ENCODE measurements around the gene REXO4. TPM values are rescaled to one million over a fixed set of nuclear protein-coding genes. Genes with fewer than 3 reads are reported as not detected.

Gene REXO4
- polyA plus RNA-seq, 1 donor from 2014 or later: 31.6 TPM

DNA sequence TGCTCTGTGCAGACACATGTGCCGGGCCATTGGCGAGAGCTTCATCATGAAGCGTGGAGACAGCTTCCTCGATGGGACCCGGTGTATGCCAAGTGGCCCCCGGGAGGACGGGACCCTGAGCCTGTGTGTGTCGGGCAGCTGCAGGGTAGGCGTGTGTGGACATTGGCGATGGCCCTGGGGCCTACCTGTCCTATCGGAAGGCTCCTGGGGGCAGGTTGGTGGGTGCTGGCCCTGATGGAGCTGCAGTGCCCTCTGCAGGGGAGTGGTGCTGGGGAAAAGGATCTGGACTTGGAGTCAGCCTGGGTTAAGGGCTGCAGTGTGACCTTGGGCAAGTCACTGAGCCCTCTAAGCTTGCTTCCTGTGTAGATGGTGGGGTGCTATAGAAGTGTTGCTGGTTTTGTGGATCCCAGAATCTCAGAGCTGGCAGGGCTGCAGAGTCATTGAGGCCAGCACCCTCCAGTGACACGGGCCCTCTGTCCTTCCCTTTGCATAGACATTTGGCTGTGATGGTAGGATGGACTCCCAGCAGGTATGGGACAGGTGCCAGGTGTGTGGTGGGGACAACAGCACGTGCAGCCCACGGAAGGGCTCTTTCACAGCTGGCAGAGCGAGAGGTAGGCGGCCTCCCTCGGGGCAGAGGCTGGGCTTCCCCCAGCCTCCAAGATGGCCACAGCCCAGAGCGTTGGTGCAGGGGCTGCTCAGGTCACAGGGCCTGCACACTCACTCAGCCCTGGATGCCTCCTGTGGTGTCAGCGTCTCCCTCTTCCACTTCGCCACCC lies 20.1 kb upstream of the REXO4 start:
- Mint-ChIP-seq H3K4me1 (peaks cover 12 to 20% (median 13%) of the 10 kb centered on the region in 3 donors), H3K9me3 (no peaks in the 10 kb centered on the region), H3K36me3 (no peaks in the 10 kb centered on the region), H3K4me3 (no peak overlapping the region), H3K27me3 (peaks cover 4% of the 10 kb centered on the region), H3K27ac (peak overlapping the region in 1 of 3 donors; percentile 78)

- peaks cover 4% of the 10 kb centered on the region for H3K27me3 Mint-ChIP-seq
- H3K4me3 Mint-ChIP-seq: no peak overlapping the region
- H3K9me3 Mint-ChIP-seq: no peaks in the 10 kb centered on the region
- peaks cover 7 to 16% (median 9%) of the 10 kb centered on the region in 3 donors for H3K4me1 Mint-ChIP-seq
- H3K36me3 Mint-ChIP-seq: no peaks in the 10 kb centered on the region
- no peak overlapping the region for H3K27ac Mint-ChIP-seq
Observed at GRCh38 chr9:133436681-133437080, 18.9 kb upstream of the REXO4 start.

DNA sequence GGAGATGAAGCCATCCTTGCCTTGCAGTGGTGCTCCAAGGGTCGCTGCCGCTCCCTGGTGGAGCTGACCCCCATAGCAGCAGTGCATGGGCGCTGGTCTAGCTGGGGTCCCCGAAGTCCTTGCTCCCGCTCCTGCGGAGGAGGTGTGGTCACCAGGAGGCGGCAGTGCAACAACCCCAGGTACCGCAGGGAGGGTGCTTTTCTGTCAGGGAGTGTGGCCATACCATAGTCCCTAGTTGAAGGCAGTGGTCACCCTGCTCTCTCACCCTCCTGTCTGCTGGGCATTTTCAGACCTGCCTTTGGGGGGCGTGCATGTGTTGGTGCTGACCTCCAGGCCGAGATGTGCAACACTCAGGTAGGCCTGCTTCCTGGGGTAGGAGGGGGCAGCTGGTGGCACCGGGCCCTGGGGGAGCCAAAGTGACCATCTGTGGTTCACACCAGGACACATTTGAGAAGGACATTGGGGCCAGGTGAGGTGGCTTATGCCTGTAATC lies 15.6 kb upstream of the REXO4 start:
- peaks cover 0 to 6% (median 0%) of the 10 kb centered on the region in 3 donors for H3K4me1 Mint-ChIP-seq
- peaks cover 2% of the 10 kb centered on the region for H3K27me3 Mint-ChIP-seq
- no peak overlapping the region for H3K4me3 Mint-ChIP-seq
- no peaks in the 10 kb centered on the region for H3K36me3 Mint-ChIP-seq
- no peaks in the 10 kb centered on the region for H3K9me3 Mint-ChIP-seq
- no peak overlapping the region for H3K27ac Mint-ChIP-seq

- peak overlapping the region in 3 of 4 donors; percentile 13 to 66 (median 28) for H3K4me3 Mint-ChIP-seq
Observed at GRCh38 chr9:133430244-133430643, 12.4 kb upstream of the REXO4 start.

DNA sequence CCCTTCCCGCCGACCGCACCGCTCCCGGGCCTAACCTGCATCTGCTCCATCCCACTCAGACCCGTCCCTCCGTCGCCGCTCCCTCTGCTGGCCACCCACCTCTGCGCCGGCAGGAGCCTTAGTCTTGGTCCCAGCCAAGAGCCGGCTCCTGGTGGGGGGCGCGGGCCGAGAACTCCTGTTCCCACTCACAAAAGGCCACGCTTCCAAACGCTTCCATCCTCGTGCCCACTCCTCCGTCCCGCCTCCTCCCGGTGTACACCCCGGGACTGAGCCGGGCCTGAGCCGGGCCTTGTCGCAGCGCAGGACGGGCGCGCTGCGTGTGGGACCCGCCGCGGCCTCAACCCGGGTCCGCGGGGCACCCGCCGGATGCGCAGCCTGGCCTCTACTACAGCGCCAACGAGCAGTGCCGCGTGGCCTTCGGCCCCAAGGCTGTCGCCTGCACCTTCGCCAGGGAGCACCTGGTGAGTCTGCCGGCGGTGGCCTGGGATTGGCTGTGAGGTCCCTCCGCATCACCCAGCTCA lies 11.9 kb upstream of the REXO4 start:
- peaks cover 0 to 7% (median 6%) of the 10 kb centered on the region in 3 donors for H3K4me1 Mint-ChIP-seq
- peak overlapping the region in 3 of 4 donors; percentile 50 to 77 (median 72) for H3K4me3 Mint-ChIP-seq

More at GRCh38 chr9:133430244-133430643, 12.4 kb upstream of the REXO4 start:
- H3K36me3 Mint-ChIP-seq: no peaks in the 10 kb centered on the region
- H3K9me3 Mint-ChIP-seq: no peaks in the 10 kb centered on the region
- peaks cover 4% of the 10 kb centered on the region for H3K27me3 Mint-ChIP-seq
- H3K27ac Mint-ChIP-seq: peak overlapping the region in 1 of 3 donors; percentile 71
- H3K4me1 Mint-ChIP-seq: peaks cover 0 to 7% (median 6%) of the 10 kb centered on the region in 3 donors

GRCh38 chr9:133429214-133429613 lies 11.4 kb upstream of the REXO4 start:
- H3K27me3 Mint-ChIP-seq: peaks cover 4% of the 10 kb centered on the region
- H3K36me3 Mint-ChIP-seq: no peaks in the 10 kb centered on the region
- no peaks in the 10 kb centered on the region for H3K9me3 Mint-ChIP-seq
- H3K27ac Mint-ChIP-seq: no peak overlapping the region
- H3K4me3 Mint-ChIP-seq: peak overlapping the region in 2 of 4 donors; percentile 72 to 77
- H3K4me1 Mint-ChIP-seq: peaks cover 0 to 7% (median 6%) of the 10 kb centered on the region in 3 donors

More for the DNA sequence above, 11.9 kb upstream of the REXO4 start:
- Mint-ChIP-seq H3K27ac (no peak overlapping the region), H3K9me3 (no peaks in the 10 kb centered on the region), H3K27me3 (peaks cover 4% of the 10 kb centered on the region), H3K36me3 (no peaks in the 10 kb centered on the region)

DNA sequence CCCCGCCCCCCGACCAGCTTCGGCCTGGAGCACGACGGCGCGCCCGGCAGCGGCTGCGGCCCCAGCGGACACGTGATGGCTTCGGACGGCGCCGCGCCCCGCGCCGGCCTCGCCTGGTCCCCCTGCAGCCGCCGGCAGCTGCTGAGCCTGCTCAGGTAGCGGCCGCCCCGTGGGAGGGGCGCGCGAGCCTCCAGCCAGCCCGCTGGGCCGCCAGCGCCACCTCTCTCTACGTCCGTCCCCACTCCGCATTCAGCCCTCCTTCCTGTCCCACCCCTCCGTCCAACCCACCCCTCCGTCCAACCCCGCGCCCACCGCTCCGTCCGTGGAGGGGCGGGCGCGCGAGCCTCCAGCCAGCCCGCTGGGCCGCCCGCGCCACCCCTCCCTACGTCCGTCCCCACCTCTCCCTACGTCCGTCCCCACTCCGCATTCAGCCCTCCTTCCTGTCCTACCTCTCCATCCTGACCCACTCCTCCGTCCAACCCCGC lies 10.8 kb upstream of the REXO4 start:
- Mint-ChIP-seq H3K27me3 (peaks cover 4% of the 10 kb centered on the region), H3K36me3 (no peaks in the 10 kb centered on the region), H3K27ac (no peak overlapping the region), H3K4me3 (peak overlapping the region in 3 of 4 donors; percentile 17 to 60 (median 30)), H3K4me1 (peaks cover 0 to 7% (median 6%) of the 10 kb centered on the region in 3 donors), H3K9me3 (no peaks in the 10 kb centered on the region)

GRCh38 chr9:133427658-133428348 lies 10.0 kb upstream of the REXO4 start:
- peaks cover 4% of the 10 kb centered on the region for H3K27me3 Mint-ChIP-seq
- no peaks in the 10 kb centered on the region for H3K9me3 Mint-ChIP-seq
- peak overlapping the region; percentile 68 to 85 (median 77) for H3K4me3 Mint-ChIP-seq
- no peak overlapping the region for H3K27ac Mint-ChIP-seq
- H3K36me3 Mint-ChIP-seq: no peaks in the 10 kb centered on the region
- H3K4me1 Mint-ChIP-seq: peaks cover 2 to 7% (median 6%) of the 10 kb centered on the region in 3 donors

DNA sequence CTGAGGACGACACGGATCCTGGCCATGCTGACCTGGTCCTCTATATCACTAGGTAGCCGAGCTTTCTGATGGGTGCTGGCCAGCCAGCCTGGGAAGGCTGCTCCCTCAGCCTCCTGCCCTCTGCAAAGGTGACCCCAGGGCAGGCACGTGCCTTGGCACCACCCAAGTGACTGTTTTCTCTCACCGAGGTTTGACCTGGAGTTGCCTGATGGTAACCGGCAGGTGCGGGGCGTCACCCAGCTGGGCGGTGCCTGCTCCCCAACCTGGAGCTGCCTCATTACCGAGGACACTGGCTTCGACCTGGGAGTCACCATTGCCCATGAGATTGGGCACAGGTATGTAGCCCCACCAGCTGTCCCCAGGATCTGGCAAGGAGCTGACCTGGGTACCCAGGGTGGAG lies 8.2 kb upstream of the REXO4 start:
- Mint-ChIP-seq H3K9me3 (no peaks in the 10 kb centered on the region), H3K27ac (peak overlapping the region in 1 of 3 donors; percentile 16), H3K36me3 (no peaks in the 10 kb centered on the region), H3K4me3 (peak overlapping the region in 1 of 4 donors; percentile 43), H3K4me1 (peaks cover 8 to 14% (median 12%) of the 10 kb centered on the region in 3 donors), H3K27me3 (peaks cover 4% of the 10 kb centered on the region)

- Mint-ChIP-seq H3K4me3 (no peak overlapping the region), H3K36me3 (no peaks in the 10 kb centered on the region), H3K27ac (peak overlapping the region in 1 of 3 donors; percentile 16), H3K4me1 (peaks cover 14 to 19% (median 18%) of the 10 kb centered on the region in 3 donors), H3K27me3 (peaks cover 5% of the 10 kb centered on the region), H3K9me3 (no peaks in the 10 kb centered on the region)
Observed at GRCh38 chr9:133425049-133425632, 7.3 kb upstream of the REXO4 start.

GRCh38 chr9:133424187-133424586 lies 6.4 kb upstream of the REXO4 start:
- Mint-ChIP-seq H3K27ac (no peak overlapping the region), H3K36me3 (no peaks in the 10 kb centered on the region), H3K4me3 (no peak overlapping the region), H3K27me3 (peaks cover 5% of the 10 kb centered on the region), H3K4me1 (peaks cover 17 to 23% (median 22%) of the 10 kb centered on the region in 3 donors), H3K9me3 (no peaks in the 10 kb centered on the region)

DNA sequence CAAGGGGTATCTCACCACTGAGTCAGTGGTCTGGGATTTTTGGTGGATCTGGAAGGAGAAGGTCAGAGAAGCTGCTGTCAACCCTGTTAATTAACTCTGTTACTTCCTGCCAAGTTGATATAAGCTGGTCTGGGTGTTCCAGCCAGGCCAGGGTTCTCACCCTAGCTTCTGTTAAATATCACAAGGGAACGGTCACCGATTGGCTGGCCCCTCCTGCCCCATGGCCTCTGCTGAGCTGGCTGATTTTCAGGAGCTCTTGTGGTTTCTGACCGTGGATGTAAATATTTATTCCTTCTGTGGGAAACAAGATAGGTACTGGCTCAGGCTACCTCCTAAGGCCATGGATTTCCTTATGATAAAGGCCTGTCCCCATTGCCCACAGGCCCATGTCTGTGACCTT lies 5.4 kb upstream of the REXO4 start:
- peaks cover 5% of the 10 kb centered on the region for H3K27me3 Mint-ChIP-seq
- peak overlapping the region in 2 of 3 donors; percentile 21 to 46 for H3K27ac Mint-ChIP-seq
- H3K9me3 Mint-ChIP-seq: peaks cover 0 to 1% (median 0%) of the 10 kb centered on the region in 3 donors
- H3K36me3 Mint-ChIP-seq: no peaks in the 10 kb centered on the region
- H3K4me3 Mint-ChIP-seq: no peak overlapping the region
- H3K4me1 Mint-ChIP-seq: peaks cover 23 to 30% (median 27%) of the 10 kb centered on the region in 3 donors

DNA sequence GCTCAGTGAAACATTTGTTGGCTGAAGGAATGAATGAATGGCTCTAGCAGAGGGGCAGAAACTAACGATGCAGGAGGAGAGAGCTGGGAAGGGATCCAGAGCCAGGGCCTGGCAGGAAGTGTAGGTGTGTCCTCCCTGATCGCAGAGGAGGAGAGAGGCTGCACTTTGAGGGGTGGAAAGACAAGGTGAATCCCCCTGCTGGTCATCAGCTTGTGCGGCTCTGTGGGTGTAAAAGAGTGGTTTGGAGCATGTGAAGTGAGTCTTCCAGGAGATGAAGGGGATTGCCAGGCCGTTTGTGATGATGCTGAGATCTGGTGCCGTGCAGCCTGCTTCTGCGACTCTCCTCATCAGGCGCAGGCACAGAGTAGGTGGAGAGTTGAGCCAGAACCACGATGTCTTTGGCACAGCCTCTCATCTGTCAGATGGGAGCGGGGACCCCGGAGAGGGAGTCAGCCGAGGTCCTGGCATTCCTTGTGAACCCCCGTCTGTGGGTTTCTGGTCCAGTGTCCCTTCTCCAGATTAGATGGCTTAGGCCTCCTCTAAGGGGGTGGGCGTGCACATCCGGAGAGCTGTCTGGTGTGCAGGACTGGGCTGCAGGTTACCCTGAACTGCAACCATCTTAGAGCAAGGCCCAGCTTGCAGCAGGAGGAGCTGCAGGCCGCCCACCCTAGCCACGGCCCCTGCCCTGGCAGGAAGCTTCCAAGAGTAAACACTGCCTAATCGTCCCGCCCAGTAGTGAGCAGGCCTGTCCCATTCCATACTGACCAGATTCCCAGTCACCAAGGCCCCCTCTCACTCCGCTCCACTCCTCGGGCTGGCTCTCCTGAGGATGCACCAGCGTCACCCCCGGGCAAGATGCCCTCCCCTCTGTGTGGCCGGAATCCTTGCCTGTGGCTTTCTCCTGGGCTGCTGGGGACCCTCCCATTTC lies 4.1 kb upstream of the REXO4 start, which contains the start of gene ADAMTS13:
Gene ADAMTS13 (plus strand): TSS at position 753 of the 928 bp plus-strand sequence. CDS start 77 bp downstream, at position 830.
- H3K9me3 Mint-ChIP-seq: peaks cover 0 to 1% (median 0%) of the 10 kb centered on the region in 3 donors
- H3K36me3 Mint-ChIP-seq: no peaks in the 10 kb centered on the region
- peak within 1 kb of the TSS in 2 of 4 donors; percentile 64 to 74 for H3K4me3 Mint-ChIP-seq
- peaks cover 24 to 34% (median 24%) of the 10 kb centered on the region in 3 donors for H3K4me1 Mint-ChIP-seq
- H3K27me3 Mint-ChIP-seq: peaks cover 3% of the 10 kb centered on the region
- peak within 1 kb of the TSS; percentile 93 to 98 (median 95) for H3K27ac Mint-ChIP-seq
